Trophoblast cell (in vitro differentiated cells and primary cell): ENCODE measurements around the gene FAM227B.

Experiments
- DNase-seq, 2 donors: peaks; one replicate each; pipeline ENCODE4 v3.0.0-alpha.2; 2016
- H2AFZ ChIP-seq: 2 replicates; pipeline ENCODE4 v1.6.1; 2013; ENCODE audit warnings: low read length, moderate library complexity, mild to moderate bottlenecking; ENCODE audit not compliant: insufficient read depth, poor library complexity
- H2AK5ac ChIP-seq: 2 replicates; pipeline ENCODE4 v1.6.1; 2013; ENCODE audit warnings: mild to moderate bottlenecking, low read length
- H2BK120ac ChIP-seq: 2 replicates; pipeline ENCODE4 v1.6.1; 2013; ENCODE audit warnings: low read length, mild to moderate bottlenecking, moderate library complexity; ENCODE audit not compliant: insufficient read depth, poor library complexity
- H2BK12ac ChIP-seq: 2 replicates; pipeline ENCODE4 v1.6.1; 2013; ENCODE audit warnings: mild to moderate bottlenecking, low read length, moderate library complexity
- H2BK5ac ChIP-seq: 2 replicates; pipeline ENCODE4 v1.6.1; 2013; ENCODE audit warnings: low read length, low read depth, moderate library complexity, mild to moderate bottlenecking; ENCODE audit not compliant: poor library complexity
- H3K14ac ChIP-seq: 2 replicates; pipeline ENCODE4 v1.6.1; 2013; ENCODE audit warnings: mild to moderate bottlenecking, low read length
- H3K18ac ChIP-seq: 2 replicates; pipeline ENCODE4 v1.6.1; 2013; ENCODE audit warnings: mild to moderate bottlenecking, low read length
- H3K23ac ChIP-seq: 2 replicates; pipeline ENCODE4 v1.6.1; 2013; ENCODE audit warnings: low read length
- H3K27ac ChIP-seq: 2 replicates; pipeline ENCODE4 v1.5.1; 2013; ENCODE audit warnings: low read depth, mild to moderate bottlenecking, inconsistent platforms, low read length, moderate library complexity
- H3K27me3 ChIP-seq: 2 replicates; pipeline ENCODE4 v1.6.1; 2013; ENCODE audit warnings: inconsistent platforms, mild to moderate bottlenecking, low read length, moderate library complexity; ENCODE audit not compliant: insufficient read depth
- H3K36me3 ChIP-seq, 2 experiments: 1 replicate in 1 of 2; 2 replicates in 1 of 2; pipeline ENCODE4 v1.6.1; 2013; ENCODE audit warnings: low read length in 2 of 2, mild to moderate bottlenecking in 2 of 2, moderate library complexity in 1 of 2; ENCODE audit not compliant: insufficient read depth in 2 of 2, control insufficient read depth in 1 of 2
- H3K4ac ChIP-seq: 2 replicates; pipeline ENCODE4 v1.6.1; 2013; ENCODE audit warnings: low read depth, mild to moderate bottlenecking, low read length, moderate library complexity
- H3K4me1 ChIP-seq, 2 experiments: 1 replicate in 1 of 2; 2 replicates in 1 of 2; pipeline ENCODE4 v1.6.1; 2013; ENCODE audit warnings: low read length in 2 of 2, mild to moderate bottlenecking in 2 of 2, moderate library complexity in 1 of 2; ENCODE audit not compliant: insufficient read depth in 2 of 2, control insufficient read depth in 1 of 2
- H3K4me2 ChIP-seq: 2 replicates; pipeline ENCODE4 v1.6.1; 2013; ENCODE audit warnings: inconsistent platforms, mild to moderate bottlenecking, low read length, moderate library complexity
- H3K4me3 ChIP-seq: 2 replicates; pipeline ENCODE4 v1.5.1; 2013; ENCODE audit warnings: mild to moderate bottlenecking, low read depth, low read length, inconsistent platforms
- H3K79me1 ChIP-seq: one replicate; pipeline ENCODE4 v1.6.1; 2013; ENCODE audit warnings: low read length
- H3K79me2 ChIP-seq: 2 replicates; pipeline ENCODE4 v1.6.1; 2013; ENCODE audit warnings: low read length, mild to moderate bottlenecking; ENCODE audit not compliant: control insufficient read depth, insufficient read depth, poor library complexity
- H3K9ac ChIP-seq: 2 replicates; pipeline ENCODE4 v1.6.1; 2013; ENCODE audit warnings: mild to moderate bottlenecking, low read length
- H3K9me3 ChIP-seq: 2 replicates; pipeline ENCODE4 v1.6.1; 2013; ENCODE audit warnings: low read depth, mild to moderate bottlenecking, control low read depth, inconsistent platforms, low read length; ENCODE audit not compliant: insufficient read depth
- H4K12ac ChIP-seq: 2 replicates; pipeline ENCODE4 v1.6.1; 2013; ENCODE audit warnings: low read depth, mild to moderate bottlenecking, low read length, moderate library complexity
- H4K8ac ChIP-seq: 2 replicates; pipeline ENCODE4 v1.6.1; 2013; ENCODE audit warnings: low read depth, mild to moderate bottlenecking, low read length, moderate library complexity
- H4K91ac ChIP-seq: one replicate; pipeline ENCODE4 v1.6.1; 2013; ENCODE audit warnings: low read depth, mild to moderate bottlenecking, low read length, moderate library complexity
- WGBS: extraction: QIAGEN DNeasy Blood & Tissue Kit; methylation state at CpG from one replicate; pipeline ENCODE4 v1.1.7; 2013; ENCODE audit warnings: missing lambda C conversion rate; ENCODE audit not compliant: insufficient read length, insufficient coverage; ENCODE audit errors: extremely low coverage; 5-methylcytosine and 5-hydroxymethylcytosine counted together

The FAM227B gene

GRCh38 chr15:49282366-49282765 is 338.3 kb downstream of the FAM227B start:
- Histone ChIP-seq H3K14ac (no peak overlapping the region), H3K9ac (no peak overlapping the region), H3K79me1 (no peaks in the 10 kb centered on the region), H2BK5ac (no peak overlapping the region), H3K4me1 (no peaks in the 10 kb centered on the region), H4K91ac (no peak overlapping the region), H3K9me3 (no peaks in the 10 kb centered on the region), H3K4ac (no peak overlapping the region), H3K27me3 (no peaks in the 10 kb centered on the region), H4K12ac (no peak overlapping the region), H3K27ac (no peak overlapping the region), H3K36me3 (no peaks in the 10 kb centered on the region), H3K18ac (no peak overlapping the region), H4K8ac (no peak overlapping the region), H2AK5ac (no peak overlapping the region), H3K4me2 (no peak overlapping the region), H3K79me2 (no peaks in the 10 kb centered on the region), H3K4me3 (no peak overlapping the region), H2BK120ac (no peak overlapping the region), H2AFZ (no peak overlapping the region), H3K23ac (no peak overlapping the region), H2BK12ac (no peak overlapping the region)
- no peak for DNase-seq
- no CpG with 5 or more reads among the region's 1 CpG for WGBS

GRCh38 chr15:49279521-49280456 is 340.8 kb downstream of the FAM227B start:
- Histone ChIP-seq H3K4me1 (no peaks in the 10 kb centered on the region), H2BK120ac (no peak overlapping the region), H2AK5ac (no peak overlapping the region), H3K36me3 (no peaks in the 10 kb centered on the region), H3K4me2 (no peak overlapping the region), H3K14ac (no peak overlapping the region), H3K79me1 (no peaks in the 10 kb centered on the region), H3K79me2 (no peaks in the 10 kb centered on the region), H2BK12ac (no peak overlapping the region), H3K27me3 (no peaks in the 10 kb centered on the region), H4K12ac (no peak overlapping the region), H4K91ac (no peak overlapping the region), H3K18ac (no peak overlapping the region), H2AFZ (no peak overlapping the region), H3K9ac (no peak overlapping the region), H2BK5ac (no peak overlapping the region), H3K4ac (no peak overlapping the region), H3K4me3 (no peak overlapping the region), H3K23ac (no peak overlapping the region), H3K9me3 (no peaks in the 10 kb centered on the region), H4K8ac (no peak overlapping the region), H3K27ac (no peak overlapping the region)
- no peak for DNase-seq
- WGBS, result 100% methylated on average over 2 of the region's 4 CpGs

- no peak overlapping the region for H2AK5ac ChIP-seq
- H2BK120ac ChIP-seq, result no peak overlapping the region
- no peak overlapping the region for H3K4me2 ChIP-seq
- H2AFZ ChIP-seq, result no peak overlapping the region
- no peaks in the 10 kb centered on the region for H3K27me3 ChIP-seq
- no peak overlapping the region for H3K4me3 ChIP-seq
- no peak overlapping the region for H2BK5ac ChIP-seq
- H3K36me3 ChIP-seq, result no peaks in the 10 kb centered on the region
- H3K9me3 ChIP-seq, result no peaks in the 10 kb centered on the region
- no peak overlapping the region for H3K23ac ChIP-seq
- no peak overlapping the region for H3K14ac ChIP-seq
- no peak overlapping the region for H4K91ac ChIP-seq
- H2BK12ac ChIP-seq, result no peak overlapping the region
- H3K79me1 ChIP-seq, result no peaks in the 10 kb centered on the region
- H4K8ac ChIP-seq, result no peak overlapping the region
- WGBS, result no CpG with 5 or more reads among the region's 5 CpGs
- no peaks in the 10 kb centered on the region for H3K79me2 ChIP-seq
- H3K27ac ChIP-seq, result no peak overlapping the region
- no peak overlapping the region for H3K9ac ChIP-seq
- no peak for DNase-seq
- no peak overlapping the region for H3K4ac ChIP-seq
- H3K4me1 ChIP-seq, result peaks cover 0 to 2% of the 10 kb centered on the region in 2 experiments
- no peak overlapping the region for H4K12ac ChIP-seq
- no peak overlapping the region for H3K18ac ChIP-seq
Measured at GRCh38 chr15:49278751-49279150, 341.9 kb downstream of the FAM227B start.
